Keratinocyte (primary cell): ENCODE measurements around the gene ZP2.

ENCODE experiments used
- CTCF ChIP-seq, 3 experiments: IDR thresholded peaks in 1 of 3; conservative IDR thresholded peaks in 1 of 3; optimal IDR thresholded peaks in 1 of 3; 2 replicates in 2 of 3; 3 replicates in 1 of 3; pipeline versions ENCODE3 to v1.5.1; 2011; ENCODE audit warnings: low read length in 3 of 3, mild to moderate bottlenecking in 3 of 3, moderate library complexity in 2 of 3, control low read depth in 1 of 3, inconsistent platforms in 1 of 3; ENCODE audit not compliant: insufficient read depth in 2 of 3; ENCODE audit errors: extremely low read depth in 1 of 3
- EZH2 ChIP-seq: IDR thresholded peaks from one replicate; pipeline ENCODE4 v1.6.1; 2012; ENCODE audit warnings: inconsistent platforms, mild to moderate bottlenecking, low read length, moderate library complexity

DNA sequence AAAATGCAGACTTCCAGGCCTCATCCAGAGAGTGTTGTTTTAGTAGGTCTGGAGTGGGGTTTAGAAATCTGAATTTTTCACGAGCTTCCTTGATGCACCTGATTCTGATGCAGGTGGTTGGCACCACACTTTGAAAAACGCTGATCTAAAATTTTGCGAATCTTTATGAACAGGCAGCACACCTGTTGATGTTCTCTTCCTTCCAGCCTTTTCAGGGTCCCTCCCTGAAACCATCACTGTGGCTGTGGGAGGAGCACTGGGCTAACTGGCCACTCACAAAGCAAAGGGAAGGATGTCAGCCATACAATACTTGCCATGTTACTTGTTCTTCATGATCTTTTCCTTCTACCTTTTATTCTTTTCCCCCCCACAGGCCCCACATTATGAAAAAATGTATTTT, 38.7 kb downstream of the ZP2 start:
- TF ChIP-seq EZH2 = no peak
- TF ChIP-seq CTCF (optimal IDR thresholded peaks at IDR 0.05 in 1 of 3, IDR thresholded peaks at IDR 0.05 in 1 of 3, conservative IDR thresholded peaks at IDR 0.05 in 1 of 3; ENCODE audit: extremely low read depth in 1 of 3, insufficient read depth in 2 of 3, low read length in 3 of 3) = no peak
